ENCODE results near the gene LGR6. TPM values are rescaled to one million over a fixed set of nuclear protein-coding genes. Genes with fewer than 3 reads are reported as not detected.

Gene LGR6
- total and polyA plus RNA-seq, 10 of the 15 experiments (the other 5 are each of a cell fraction or from before 2014, with no cell fraction given): not detected

DNA sequence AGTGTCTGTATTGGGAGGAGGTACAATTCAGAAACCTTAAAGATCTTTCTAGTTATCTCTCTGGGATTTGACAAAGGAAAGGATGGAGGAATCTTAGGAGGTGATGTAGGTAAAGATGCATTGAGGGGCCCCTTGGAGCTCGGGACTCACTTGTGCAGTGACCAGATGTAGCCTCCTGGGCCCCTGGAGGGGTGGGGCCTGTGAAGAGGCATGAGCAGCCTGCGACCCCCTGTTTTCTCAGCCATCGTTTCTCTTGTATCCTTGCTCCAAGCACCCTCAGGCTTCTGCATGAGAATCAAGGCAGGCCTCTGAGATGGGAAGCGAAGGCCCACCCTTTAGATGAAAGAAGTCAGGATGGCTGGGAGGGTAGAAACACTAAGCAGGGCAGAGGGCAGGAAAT is 39.6 kb downstream of the LGR6 start (continued):
- TF ChIP-seq NRF1 (conservative IDR thresholded peaks at IDR 0.05; ENCODE audit: low read depth, low read length): no peak
- TF ChIP-seq CREM (IDR thresholded peaks at IDR 0.05; ENCODE audit: low read depth): no peak
- TF ChIP-seq, protein P1, sequence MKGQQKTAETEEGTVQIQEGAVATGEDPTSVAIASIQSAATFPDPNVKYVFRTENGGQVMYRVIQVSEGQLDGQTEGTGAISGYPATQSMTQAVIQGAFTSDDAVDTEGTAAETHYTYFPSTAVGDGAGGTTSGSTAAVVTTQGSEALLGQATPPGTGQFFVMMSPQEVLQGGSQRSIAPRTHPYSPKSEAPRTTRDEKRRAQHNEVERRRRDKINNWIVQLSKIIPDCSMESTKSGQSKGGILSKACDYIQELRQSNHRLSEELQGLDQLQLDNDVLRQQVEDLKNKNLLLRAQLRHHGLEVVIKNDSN (IDR thresholded peaks at IDR 0.05; ENCODE audit: borderline replicate concordance, extremely low read length, insufficient read depth, low read depth, low read length): no peak
- TF ChIP-seq, protein P2, sequence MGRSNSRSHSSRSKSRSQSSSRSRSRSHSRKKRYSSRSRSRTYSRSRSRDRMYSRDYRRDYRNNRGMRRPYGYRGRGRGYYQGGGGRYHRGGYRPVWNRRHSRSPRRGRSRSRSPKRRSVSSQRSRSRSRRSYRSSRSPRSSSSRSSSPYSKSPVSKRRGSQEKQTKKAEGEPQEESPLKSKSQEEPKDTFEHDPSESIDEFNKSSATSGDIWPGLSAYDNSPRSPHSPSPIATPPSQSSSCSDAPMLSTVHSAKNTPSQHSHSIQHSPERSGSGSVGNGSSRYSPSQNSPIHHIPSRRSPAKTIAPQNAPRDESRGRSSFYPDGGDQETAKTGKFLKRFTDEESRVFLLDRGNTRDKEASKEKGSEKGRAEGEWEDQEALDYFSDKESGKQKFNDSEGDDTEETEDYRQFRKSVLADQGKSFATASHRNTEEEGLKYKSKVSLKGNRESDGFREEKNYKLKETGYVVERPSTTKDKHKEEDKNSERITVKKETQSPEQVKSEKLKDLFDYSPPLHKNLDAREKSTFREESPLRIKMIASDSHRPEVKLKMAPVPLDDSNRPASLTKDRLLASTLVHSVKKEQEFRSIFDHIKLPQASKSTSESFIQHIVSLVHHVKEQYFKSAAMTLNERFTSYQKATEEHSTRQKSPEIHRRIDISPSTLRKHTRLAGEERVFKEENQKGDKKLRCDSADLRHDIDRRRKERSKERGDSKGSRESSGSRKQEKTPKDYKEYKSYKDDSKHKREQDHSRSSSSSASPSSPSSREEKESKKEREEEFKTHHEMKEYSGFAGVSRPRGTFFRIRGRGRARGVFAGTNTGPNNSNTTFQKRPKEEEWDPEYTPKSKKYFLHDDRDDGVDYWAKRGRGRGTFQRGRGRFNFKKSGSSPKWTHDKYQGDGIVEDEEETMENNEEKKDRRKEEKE (IDR thresholded peaks at IDR 0.05): no peak

DNA sequence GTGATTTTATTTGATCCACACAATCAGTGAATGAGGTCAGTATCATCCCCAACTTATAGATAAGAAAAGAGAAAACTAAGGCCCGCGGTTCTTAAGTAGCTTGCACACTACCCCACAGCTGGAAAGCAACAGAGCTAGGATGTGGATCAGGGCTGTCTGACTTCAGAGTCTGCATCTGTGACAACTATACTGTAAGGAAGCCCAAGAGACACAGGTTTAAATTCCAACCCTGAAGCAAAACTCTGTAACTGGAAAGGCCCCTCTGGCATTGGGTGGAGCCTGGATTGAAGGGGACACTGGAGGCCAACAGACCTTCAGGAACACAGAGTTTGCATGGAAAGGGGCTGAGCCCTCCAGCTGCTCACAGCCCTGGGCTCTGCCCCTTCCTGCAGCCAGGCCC is 40.2 kb downstream of the LGR6 start:
- no peak overlapping the region for H3K9ac ChIP-seq (ENCODE audit: control insufficient read depth, insufficient read depth, low read length)
- 40% methylated on average over 2 of the region's 2 CpGs for WGBS (ENCODE audit: insufficient coverage, insufficient replicate concordance, low lambda C conversion rate, missing lambda C conversion rate)
- ChIA-PET SMC1A (ENCODE audit: uncharacterized antibody, unreplicated experiment) (no interaction called here), CTCF (interaction anchor here (0.5 kb wide), 1 partner anchor 211 kb away, joined by 3 read pairs; no protein-coding TSS in a partner anchor), RAD21 (ENCODE audit: unreplicated experiment) (no interaction called here), POLR2A (no interaction called here)
- FAIRE-seq (no peak), DNase-seq (ENCODE audit: low read depth, low spot score) (no peak), ATAC-seq (no peak)
- no peaks in the 10 kb centered on the region for H3K9me3 ChIP-seq (replicated peaks; ENCODE audit: control insufficient read depth, insufficient read depth, low read length)
- no peaks in the 10 kb centered on the region for H3K36me3 ChIP-seq (ENCODE audit: control insufficient read depth in 2 of 2, insufficient read depth in 2 of 2, low read length in 1 of 2)
- no peak overlapping the region for H3K4me2 ChIP-seq (ENCODE audit: control insufficient read depth, insufficient read depth)
- no peak overlapping the region for H3K4me3 ChIP-seq
- no peaks in the 10 kb centered on the region for H3K79me2 ChIP-seq (ENCODE audit: control insufficient read depth, insufficient read depth, low read length)
- TF ChIP-seq RUNX3 (IDR thresholded peaks at IDR 0.05; ENCODE audit: low read length) (no peak), STAT3 (IDR thresholded peaks at IDR 0.05; ENCODE audit: low read depth, low read length) (no peak)
- no peak overlapping the region for H3K27ac ChIP-seq (ENCODE audit: control insufficient read depth, insufficient read depth)
- H3K27me3 ChIP-seq (replicated peaks in 1 of 2; ENCODE audit: control insufficient read depth in 2 of 2, insufficient read depth in 2 of 2, low read length in 1 of 2): no peaks in the 10 kb centered on the region; a peak in 1 of 4 replicates
- H3K4me1 ChIP-seq (ENCODE audit: control insufficient read depth, insufficient read depth, low read length): peaks cover 4% of the 10 kb centered on the region
- H4K20me1 ChIP-seq (ENCODE audit: control insufficient read depth, insufficient read depth): no peaks in the 10 kb centered on the region
- intact Hi-C loops (cut with micrococcal nuclease; ENCODE audit: unreplicated experiment) (no loop called here), in situ Hi-C loops (cut with MboI) (no loop called here)
- no TSS peak for BruUV-seq (replicated peaks)
- H2AFZ ChIP-seq (ENCODE audit: control insufficient read depth, low read depth, low read length): no peak overlapping the region
